ENCODE results near the gene MARCKSL1.
"Not testable (repeated sequence)": the region's sequence is repeated elsewhere in the genome, so short reads cannot be mapped to it uniquely, and the experiment has no call there.

The MARCKSL1 gene

GRCh38 chr1:32291145-32291707, 44.8 kb downstream of the MARCKSL1 start:
- CTCF ChIA-PET: interaction anchor here (0.8 to 2.5 kb wide), 10 partner anchors 11 to 74 kb away, joined by 3 to 14 read pairs (median 4); no protein-coding TSS in a partner anchor
- TF ChIP-seq CTCF (IDR thresholded peaks at IDR 0.05; ENCODE audit: control extremely low read depth, extremely low read depth, low read depth, missing control alignments): no peak
- POLR2A ChIA-PET: interaction anchor here (0.6 to 3.2 kb wide), 10 partner anchors 12 to 360 kb away, joined by 3 to 34 read pairs (median 4); partner anchors contain the start of genes MARCKSL1 and RBBP4
- no peak for DNase-seq (ENCODE audit: extremely low spot score)

GRCh38 chr1:32289256-32289655, 46.8 kb downstream of the MARCKSL1 start:
- POLR2A ChIA-PET: no interaction called here
- TF ChIP-seq CTCF (IDR thresholded peaks at IDR 0.05; ENCODE audit: control extremely low read depth, extremely low read depth, low read depth, missing control alignments): no peak
- DNase-seq (ENCODE audit: extremely low spot score): no peak
- CTCF ChIA-PET: interaction anchor here (1.3 to 2.7 kb wide), 5 partner anchors 9 to 34 kb away, joined by 3 to 8 read pairs (median 6); no protein-coding TSS in a partner anchor

- ChIA-PET CTCF (interaction anchor here (1.1 to 2.3 kb wide), 4 partner anchors 8 to 29 kb away, joined by 3 to 8 read pairs (median 4); no protein-coding TSS in a partner anchor), POLR2A (interaction anchor here (0.6 kb wide), 1 partner anchor 277 kb away, joined by 4 read pairs; no protein-coding TSS in a partner anchor)
- DNase-seq (ENCODE audit: extremely low spot score): no peak
- TF ChIP-seq CTCF (IDR thresholded peaks at IDR 0.05; ENCODE audit: control extremely low read depth, extremely low read depth, low read depth, missing control alignments): no peak
These were observed 49.3 kb downstream of the MARCKSL1 start for GRCh38 chr1:32286763-32287162.

- CTCF ChIA-PET: interaction anchor here (1.0 kb wide), 1 partner anchor 37 kb away, joined by 3 read pairs; no protein-coding TSS in a partner anchor
- no peak for TF ChIP-seq CTCF (IDR thresholded peaks at IDR 0.05; ENCODE audit: control extremely low read depth, extremely low read depth, low read depth, missing control alignments)
- DNase-seq (ENCODE audit: extremely low spot score): no peak
- POLR2A ChIA-PET: no interaction called here
These were observed 50.4 kb downstream of the MARCKSL1 start for GRCh38 chr1:32285658-32286057.

- DNase-seq (ENCODE audit: extremely low spot score); POLR2A ChIA-PET: not testable (repeated sequence)
- CTCF ChIA-PET: interaction anchor here (1.0 kb wide), 1 partner anchor 36 kb away, joined by 3 read pairs; no protein-coding TSS in a partner anchor
These were observed 51.3 kb downstream of the MARCKSL1 start for GRCh38 chr1:32284777-32285176.

Data from GM10248 (cell line).